HG02884 (cell line): ENCODE data around the gene ARHGEF4.
"Not testable (repeated sequence)": the region's sequence is repeated elsewhere in the genome, so short reads cannot be mapped to it uniquely, and the experiment has no call there.

Experiments used
- ATAC-seq: cut with Tn5 transposase; IDR thresholded peaks from one replicate; pipeline ENCODE4 v1.9.1; 2021; ENCODE audit warnings: mild to moderate bottlenecking, moderate library complexity; ENCODE audit not compliant: unreplicated experiment

The ARHGEF4 gene

GRCh38 chr2:130966149-130966774, 129.5 kb downstream of the ARHGEF4 start:
- no peak for ATAC-seq

- no peak for ATAC-seq
Observed at GRCh38 chr2:130966775-130967490, 130.2 kb downstream of the ARHGEF4 start.

GRCh38 chr2:130972410-130972809, 135.7 kb downstream of the ARHGEF4 start:
- no peak for ATAC-seq

DNA sequence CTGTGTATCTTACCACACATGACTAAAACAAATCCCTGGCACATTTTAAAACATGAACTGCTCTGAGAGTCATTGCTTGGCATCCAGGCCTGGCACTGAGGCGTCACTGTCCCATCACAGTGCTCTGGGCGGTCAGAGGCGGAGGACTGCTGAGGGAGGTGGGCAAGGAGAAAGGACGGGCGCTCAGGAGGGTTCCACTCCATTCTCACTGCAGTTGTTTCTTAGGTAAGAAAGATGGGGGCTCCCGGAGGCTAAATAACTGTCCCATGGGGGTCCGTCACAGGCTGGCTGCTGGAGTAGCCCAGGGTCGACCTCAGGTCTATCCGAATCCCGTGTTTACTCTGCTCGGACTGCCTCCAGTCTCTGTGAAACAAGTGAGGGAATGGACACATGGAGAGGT, 139.0 kb downstream of the ARHGEF4 start:
- no peak for ATAC-seq

- ATAC-seq: no peak
Observed at GRCh38 chr2:130976591-130977237, 140.0 kb downstream of the ARHGEF4 start.

DNA sequence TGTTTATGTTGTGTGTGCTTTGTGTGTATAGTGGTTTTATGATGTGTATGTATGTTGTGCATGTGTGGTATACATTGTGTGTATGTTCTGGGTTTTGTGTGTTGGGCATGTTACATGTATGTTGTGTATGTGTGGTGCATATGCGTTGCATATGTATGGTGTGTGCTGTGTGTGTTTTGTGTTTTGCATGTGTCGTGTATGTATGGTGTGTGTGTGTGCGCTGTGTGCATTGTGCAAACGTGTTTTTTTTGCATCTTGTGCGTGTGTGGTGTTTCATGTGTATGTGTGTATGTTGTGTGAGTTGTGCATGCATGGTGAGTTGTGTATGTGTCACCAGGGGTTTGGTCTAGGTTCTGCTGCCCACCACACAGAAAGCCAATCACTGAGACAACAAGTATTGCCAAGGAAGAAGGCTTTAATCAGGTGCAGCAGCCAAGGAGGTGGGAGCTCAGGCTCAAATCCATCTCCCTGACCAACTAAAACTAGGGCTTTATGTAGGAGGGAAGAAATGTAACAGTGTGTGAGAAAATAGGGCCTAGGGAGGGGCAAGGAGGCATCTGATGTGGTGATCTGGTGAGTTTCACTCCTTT, 140.8 kb downstream of the ARHGEF4 start:
- ATAC-seq: no peak

- no peak for ATAC-seq
Observed at GRCh38 chr2:130981667-130982066, 145.0 kb downstream of the ARHGEF4 start.

- ATAC-seq: no peak
Observed at GRCh38 chr2:130985206-130985780, 148.6 kb downstream of the ARHGEF4 start.

DNA sequence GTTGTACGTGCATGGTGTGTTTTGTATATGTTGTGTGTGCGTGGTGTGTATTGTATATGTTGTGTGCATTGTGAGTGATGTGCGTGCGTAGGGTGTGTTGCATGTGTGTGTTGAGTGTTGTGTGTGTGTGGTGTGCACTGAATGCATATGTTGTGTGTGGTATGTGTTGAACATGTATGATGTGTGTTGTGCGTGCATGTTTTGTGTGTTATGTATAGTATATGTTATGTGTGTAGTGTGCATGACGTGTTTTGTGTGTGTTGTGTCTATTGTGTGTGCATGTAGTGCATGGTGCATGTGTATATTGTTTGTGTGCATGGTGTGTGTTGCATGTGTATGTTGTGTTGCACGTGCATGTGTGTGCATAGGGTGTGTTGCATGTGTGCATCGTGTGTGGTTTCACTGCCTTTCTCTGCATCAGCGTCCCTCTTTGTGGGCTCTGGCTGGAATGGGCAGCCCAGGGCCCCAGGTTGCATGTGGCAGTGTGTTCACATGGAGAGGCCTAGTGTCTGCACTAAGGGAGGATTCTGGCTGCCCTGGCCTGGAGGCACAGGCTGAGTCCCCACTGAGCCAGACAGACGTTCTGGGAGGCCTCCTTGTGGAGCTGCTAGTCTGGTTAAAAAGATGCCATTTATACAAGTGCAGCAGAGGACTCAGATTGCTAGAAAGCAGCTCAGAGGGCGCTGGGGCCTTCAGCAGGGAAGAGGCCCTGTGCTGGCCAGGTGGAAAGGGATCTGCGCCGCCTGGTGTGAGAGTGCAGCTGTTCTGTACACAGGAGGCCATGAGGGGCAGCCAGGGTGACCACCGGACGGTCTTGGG, 149.3 kb downstream of the ARHGEF4 start:
- ATAC-seq: no peak

DNA sequence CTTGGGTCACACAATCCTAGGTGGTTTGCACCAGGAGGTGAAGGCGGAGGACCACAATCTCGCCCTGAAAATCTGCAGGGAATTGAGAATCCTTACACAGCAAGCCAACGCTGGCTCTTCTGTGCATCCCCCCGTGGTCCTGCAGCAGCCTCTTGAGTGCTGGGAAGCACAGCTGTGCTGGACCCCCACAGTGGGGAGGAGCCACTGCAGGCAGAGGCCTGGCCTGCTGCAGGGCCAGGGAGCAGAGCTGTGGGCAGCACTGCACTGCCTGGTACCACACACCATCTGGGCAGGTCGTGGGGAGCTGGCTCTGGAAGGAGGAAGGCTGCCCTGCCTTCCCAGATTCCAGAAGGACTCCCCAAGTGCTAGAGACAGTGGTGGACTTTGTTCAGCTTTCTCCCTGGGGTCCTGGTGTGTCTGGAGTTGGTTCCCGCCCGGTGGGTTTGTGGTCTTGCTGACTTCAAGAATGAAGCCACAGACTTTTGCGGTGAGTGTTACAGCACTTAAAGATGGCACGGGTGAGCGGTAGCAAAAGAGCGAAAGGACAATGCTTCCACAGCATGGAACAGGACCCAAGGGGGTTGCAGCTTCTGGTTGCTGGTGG, 150.3 kb downstream of the ARHGEF4 start:
- no peak for ATAC-seq

DNA sequence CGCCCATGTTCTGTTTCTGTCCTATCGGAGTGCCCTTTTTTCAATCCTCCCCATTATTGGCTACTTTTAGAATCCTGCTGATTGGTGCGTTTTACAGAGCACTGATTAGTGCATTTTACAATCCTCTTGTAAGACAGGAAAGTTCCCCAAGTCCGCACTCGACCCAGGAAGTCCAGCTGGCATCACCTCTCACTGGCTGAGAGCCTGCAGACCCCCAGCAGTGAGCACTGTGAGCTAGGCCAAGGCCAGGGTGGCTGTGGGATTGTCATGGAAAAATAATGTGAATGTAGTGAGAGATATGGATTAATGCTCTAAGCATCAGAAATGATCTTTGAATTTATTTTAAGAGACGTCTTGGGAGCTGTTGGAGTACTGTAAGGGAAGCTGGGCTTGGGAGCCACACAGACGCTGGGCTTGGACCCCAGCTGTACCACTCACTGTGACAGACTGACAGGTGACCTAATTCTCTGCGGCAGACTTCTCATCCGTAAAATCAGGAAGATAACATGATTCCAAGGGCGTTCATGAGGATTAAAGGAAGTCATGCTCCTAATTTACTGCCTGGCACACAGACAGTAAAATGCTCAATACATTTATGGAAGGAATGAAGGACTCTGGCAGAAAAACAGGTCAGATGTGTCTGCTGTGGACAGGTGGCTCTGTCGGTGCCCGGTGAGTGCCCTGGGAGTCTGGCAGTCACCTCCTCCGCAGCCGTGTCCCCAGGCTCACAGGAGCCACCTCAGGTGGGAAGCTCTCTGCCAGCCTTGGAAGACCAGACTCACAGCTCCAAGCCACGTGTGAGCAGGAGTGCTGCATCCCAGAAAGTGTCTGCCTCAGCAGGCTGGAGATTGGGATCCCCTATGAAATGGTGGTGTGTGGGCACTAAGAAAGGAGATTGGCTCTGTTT, 151.1 kb downstream of the ARHGEF4 start:
- no peak for ATAC-seq

DNA sequence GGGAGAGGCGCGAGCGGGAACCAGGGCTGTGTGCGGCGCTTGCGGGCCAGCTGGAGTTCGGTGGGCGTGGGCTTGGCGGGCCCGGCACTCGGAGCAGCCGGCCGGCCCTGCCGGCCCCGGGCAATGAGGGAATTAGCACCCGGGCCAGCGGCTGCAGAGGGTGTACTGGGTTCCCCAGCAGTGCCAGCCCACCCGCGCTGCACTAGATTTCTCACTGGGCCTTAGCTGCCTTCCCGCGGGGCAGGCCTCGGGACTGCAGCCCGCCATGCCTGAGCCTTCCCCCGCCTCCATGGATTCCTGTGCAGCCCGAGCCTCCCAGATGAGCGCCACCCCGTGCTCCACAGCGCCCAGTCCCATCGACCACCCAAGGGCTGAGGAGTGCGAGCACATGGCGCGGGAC, 154.7 kb downstream of the ARHGEF4 start:
- not testable (repeated sequence) for ATAC-seq

DNA sequence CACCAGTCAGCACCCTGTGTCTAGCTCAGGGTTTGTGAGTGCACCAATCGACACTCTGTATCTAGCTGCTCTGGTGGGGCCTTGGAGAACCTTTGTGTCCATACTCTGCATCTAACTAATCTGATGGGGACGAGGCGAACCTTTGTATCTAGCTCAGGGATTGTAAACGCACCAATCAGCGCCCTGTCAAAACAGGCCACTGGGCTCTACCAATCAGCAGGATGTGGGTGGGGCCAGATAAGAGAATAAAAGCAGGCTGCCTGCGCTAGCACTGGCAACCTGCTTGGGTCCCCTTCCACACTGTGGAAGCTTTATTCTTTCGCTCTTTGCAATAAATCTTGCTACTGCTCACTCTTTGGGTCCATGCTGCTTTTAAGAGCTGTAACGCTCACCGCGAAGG, 155.3 kb downstream of the ARHGEF4 start:
- not testable (repeated sequence) for ATAC-seq

DNA sequence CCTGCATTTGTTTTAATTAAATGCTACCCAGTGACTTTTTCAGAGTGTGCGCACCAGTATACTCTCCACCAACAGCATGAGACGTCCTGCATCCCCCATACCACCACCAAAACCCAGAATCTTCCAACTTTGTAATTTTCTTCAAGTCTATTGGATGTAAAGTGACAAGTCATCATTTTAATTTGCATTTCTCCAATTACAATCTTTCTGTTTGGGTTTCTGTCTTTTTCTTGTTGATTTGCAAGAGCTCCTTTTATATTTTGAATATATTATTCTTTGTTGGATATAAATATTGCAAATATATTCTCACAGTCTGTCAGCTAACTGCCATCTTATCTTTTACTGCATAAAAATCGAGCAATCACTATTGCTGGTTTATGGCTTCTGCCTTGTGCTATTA, 160.0 kb downstream of the ARHGEF4 start:
- no peak for ATAC-seq

DNA sequence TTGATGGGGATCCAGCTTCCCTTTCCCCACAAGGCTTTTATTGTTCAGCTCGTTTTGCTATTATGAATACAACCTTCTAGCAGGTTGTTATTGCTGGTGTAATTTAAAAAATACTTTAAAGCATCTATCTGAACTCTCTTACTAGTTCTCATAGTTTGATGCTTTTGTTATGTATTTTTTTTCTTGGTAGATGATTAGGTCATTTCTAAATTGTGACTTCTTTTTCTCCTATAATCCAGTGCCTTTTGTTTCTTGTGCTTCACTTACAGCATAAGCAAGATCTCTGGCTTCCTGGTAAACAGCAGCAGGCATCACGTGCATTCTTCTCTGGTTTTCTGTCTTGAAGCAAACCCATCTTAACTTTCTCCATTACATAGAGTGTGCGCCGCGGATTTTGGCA, 160.5 kb downstream of the ARHGEF4 start:
- no peak for ATAC-seq

- no peak for ATAC-seq
Observed at GRCh38 chr2:130998561-130998960, 161.8 kb downstream of the ARHGEF4 start.

DNA sequence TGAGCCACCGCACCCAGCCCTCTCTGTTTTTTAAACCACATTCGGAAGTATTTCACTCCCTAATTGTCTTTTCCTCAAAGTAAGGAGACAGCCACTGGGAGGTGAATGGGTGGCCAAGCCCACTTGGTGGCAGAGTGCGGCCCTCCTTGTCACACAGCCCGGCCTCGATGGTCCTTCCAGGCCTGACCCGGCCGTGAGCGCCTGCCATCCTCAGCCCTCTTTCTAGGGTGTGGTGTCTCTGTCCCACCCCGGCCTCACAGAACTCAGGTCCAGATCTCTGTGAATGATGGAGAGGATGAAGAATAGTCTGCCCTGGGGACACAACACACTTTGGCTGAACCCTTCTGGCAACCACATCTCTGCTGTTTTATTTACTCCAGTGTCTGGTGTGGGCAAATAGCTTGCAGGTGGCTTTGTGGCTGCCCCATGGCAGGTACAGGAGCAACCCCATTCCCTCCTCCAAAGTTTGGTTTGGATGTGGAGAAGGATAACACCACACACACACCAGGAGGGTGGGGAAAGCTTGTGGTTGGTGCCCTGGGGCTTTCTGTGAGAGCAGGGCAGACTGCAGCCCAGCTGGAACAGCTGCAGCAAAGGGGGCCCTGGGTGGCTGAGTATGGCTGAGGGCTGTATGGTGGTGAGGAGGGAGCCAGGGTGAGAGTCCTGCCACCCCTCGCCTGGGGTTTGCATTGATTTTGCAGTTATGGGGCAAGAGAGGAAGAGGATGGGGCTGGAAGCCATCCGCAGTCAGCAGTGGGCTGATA, 167.9 kb downstream of the ARHGEF4 start:
- no peak for ATAC-seq

- no peak for ATAC-seq
Observed at GRCh38 chr2:131005216-131005935, 168.7 kb downstream of the ARHGEF4 start.
